ENCODE measurements around the gene SIKE1.

DNA sequence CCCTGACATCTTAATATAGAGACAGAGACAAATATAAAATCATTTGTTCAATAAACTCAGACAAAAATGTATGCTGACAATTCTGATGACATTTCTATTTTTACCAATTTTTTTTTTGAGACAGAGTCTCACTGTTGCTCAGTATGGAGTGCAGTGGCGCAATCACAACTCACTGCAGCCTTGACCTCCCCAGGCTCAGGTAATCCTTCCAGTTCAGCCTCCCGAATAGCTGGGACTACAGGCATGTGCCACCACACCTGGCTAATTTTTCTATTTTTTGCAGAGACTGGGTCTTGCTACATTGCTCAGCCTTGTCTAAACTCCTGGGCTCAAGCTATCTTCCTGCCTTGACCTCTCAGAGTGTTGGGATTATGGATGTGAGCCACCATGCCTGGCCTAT lies 13.6 kb upstream of the SIKE1 start:
- TF ChIP-seq, protein P1, sequence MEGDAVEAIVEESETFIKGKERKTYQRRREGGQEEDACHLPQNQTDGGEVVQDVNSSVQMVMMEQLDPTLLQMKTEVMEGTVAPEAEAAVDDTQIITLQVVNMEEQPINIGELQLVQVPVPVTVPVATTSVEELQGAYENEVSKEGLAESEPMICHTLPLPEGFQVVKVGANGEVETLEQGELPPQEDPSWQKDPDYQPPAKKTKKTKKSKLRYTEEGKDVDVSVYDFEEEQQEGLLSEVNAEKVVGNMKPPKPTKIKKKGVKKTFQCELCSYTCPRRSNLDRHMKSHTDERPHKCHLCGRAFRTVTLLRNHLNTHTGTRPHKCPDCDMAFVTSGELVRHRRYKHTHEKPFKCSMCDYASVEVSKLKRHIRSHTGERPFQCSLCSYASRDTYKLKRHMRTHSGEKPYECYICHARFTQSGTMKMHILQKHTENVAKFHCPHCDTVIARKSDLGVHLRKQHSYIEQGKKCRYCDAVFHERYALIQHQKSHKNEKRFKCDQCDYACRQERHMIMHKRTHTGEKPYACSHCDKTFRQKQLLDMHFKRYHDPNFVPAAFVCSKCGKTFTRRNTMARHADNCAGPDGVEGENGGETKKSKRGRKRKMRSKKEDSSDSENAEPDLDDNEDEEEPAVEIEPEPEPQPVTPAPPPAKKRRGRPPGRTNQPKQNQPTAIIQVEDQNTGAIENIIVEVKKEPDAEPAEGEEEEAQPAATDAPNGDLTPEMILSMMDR (IDR thresholded peaks at IDR 0.05), result no peak
- no peak for TF ChIP-seq EP300 (IDR thresholded peaks at IDR 0.05)
- no peak for TF ChIP-seq POLR2A (IDR thresholded peaks at IDR 0.05)
